A549 treated with DMSO at 1 μM for 4 hours (cell line): ENCODE measurements around the gene STAT4. TPM values are rescaled to one million over a fixed set of nuclear protein-coding genes. Genes with fewer than 3 reads are reported as not detected.

Experiments used
- total RNA-seq: library from RNA; stranded (reverse); fragments of 200-300 nt; extraction: Qiagen RNA extraction; gene quantifications from 5 replicates; pipeline ENCODE4 v1.2.3, GENCODE V29; 2022; ENCODE audit warnings: low read depth

STAT4 gene, protein sequence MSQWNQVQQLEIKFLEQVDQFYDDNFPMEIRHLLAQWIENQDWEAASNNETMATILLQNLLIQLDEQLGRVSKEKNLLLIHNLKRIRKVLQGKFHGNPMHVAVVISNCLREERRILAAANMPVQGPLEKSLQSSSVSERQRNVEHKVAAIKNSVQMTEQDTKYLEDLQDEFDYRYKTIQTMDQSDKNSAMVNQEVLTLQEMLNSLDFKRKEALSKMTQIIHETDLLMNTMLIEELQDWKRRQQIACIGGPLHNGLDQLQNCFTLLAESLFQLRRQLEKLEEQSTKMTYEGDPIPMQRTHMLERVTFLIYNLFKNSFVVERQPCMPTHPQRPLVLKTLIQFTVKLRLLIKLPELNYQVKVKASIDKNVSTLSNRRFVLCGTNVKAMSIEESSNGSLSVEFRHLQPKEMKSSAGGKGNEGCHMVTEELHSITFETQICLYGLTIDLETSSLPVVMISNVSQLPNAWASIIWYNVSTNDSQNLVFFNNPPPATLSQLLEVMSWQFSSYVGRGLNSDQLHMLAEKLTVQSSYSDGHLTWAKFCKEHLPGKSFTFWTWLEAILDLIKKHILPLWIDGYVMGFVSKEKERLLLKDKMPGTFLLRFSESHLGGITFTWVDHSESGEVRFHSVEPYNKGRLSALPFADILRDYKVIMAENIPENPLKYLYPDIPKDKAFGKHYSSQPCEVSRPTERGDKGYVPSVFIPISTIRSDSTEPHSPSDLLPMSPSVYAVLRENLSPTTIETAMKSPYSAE
- total RNA-seq: 2.7 to 3.8 TPM (median 3.5 TPM) in 5 replicates

DNA sequence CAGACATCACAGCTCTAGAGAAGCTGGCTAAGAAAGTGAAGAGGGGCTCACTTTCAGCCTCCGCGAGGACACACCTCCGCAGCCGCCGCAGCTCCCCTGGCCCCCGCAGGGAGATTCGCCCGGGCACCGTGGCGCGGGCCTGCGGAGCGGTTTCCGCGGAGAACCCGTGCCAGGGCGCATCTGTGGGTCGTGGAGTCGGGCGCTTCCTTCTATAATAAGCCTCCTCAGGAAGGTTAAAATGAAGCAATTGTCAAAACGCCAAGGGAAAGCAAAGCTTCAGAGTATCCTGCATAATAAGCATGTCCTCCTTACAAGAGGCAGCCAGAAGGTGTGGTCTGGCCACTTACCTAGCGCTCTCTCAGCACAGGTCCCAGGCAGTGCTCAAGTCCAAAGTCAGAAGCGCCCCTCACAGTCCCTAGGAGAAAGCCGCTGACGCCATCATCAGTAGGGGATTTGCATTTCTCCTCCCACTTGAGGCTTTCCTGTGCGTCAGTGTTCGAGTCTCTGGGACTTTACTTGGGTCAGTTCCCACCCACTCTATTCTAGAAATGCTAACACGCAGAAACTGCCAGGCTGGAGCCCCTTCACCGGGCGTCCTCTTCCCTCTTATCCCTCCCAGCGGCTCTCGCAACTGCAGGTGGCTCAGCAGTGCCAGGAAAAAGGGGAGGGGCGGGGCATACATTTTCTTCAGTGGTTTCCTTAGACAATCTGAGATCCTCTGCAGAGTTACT, at the start of gene STAT4:
Gene STAT4, minus strand, starts transcription at position 395 of the 731 bp plus-strand sequence. CDS start 2,791 bp downstream, outside the sequence.

DNA sequence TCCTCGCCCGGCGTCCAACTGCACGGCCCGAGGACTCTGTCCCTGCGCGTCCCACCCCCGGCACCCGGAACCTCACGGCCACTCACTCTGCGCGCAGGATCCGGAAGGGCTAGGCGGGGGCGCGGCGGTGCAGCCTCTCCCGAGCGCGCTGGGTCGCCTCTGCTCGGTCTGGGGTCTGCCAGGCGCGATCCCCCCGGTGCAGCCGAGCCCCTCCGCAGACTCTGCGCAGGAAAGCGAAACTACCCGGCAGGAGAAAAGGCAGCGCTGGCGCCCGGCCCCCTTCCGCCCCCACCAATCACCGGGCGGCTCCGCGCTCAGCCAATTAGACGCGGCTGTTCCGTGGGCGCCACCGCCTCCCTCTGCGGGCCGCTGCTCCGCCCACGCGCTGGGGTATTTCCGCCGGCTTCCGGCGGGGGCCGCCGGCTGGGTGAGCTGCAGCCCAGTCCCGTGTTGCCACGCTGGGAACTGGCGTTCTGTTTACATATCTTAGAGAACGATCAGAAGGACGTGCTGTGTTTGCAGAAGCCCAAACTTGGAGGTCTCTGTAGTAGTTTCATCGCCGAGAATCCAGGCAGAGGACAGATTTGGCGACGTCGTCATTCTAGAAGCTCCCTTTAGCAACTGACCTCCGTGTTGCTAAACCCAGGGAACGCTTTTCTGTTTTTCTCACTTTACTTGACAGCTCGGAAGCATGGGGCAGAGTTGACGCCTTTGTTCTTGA, 136.7 kb downstream of the STAT4 start, which contains the start of gene STAT1:
Gene STAT1, minus strand, starts transcription at position 240 of the 721 bp plus-strand sequence. CDS start 4,168 bp downstream, outside the sequence.

Other genes starting within 250 kb of the STAT4 start
- 60.5 to 71.8 TPM (median 66.2 TPM) in 5 replicates for gene STAT1, start 136.8 kb downstream of the STAT4 start, total RNA-seq
- gene MYO1B, start 94.4 kb upstream of the STAT4 start, total RNA-seq: 70.5 to 85.6 TPM (median 82.7 TPM) in 5 replicates